ENCODE data around the gene HERC3.

DNA sequence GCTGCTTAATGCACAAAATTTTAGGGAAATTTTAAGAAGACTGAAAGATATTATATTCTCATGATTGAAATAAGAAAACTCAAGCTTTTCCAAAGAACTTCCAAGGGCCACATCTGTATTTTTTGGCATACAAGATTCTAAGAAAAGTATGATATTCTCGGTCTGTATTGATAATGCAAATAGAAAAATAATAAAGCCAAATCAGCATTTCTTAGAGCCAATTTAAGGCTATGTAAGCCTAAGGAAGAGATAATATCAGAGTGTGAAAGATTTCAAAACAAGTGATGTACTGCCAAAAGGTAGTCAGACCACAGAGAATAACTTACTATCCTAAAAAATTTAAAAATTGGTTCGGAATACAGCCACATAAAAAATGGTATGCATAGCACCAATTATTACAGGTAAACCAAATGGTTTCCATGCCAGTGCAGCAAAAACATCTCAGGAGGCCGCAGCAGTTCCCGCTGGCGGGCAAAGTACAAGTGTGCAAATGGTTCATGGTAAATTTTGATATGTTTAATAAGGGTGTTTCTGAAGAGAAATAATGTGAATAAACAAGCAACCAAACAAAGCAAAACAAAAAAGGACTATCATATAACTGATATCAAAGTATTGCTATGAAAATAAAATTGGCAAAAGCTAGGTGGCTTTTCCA is 140.6 kb downstream of the HERC3 start:
- TF ChIP-seq, protein P1, sequence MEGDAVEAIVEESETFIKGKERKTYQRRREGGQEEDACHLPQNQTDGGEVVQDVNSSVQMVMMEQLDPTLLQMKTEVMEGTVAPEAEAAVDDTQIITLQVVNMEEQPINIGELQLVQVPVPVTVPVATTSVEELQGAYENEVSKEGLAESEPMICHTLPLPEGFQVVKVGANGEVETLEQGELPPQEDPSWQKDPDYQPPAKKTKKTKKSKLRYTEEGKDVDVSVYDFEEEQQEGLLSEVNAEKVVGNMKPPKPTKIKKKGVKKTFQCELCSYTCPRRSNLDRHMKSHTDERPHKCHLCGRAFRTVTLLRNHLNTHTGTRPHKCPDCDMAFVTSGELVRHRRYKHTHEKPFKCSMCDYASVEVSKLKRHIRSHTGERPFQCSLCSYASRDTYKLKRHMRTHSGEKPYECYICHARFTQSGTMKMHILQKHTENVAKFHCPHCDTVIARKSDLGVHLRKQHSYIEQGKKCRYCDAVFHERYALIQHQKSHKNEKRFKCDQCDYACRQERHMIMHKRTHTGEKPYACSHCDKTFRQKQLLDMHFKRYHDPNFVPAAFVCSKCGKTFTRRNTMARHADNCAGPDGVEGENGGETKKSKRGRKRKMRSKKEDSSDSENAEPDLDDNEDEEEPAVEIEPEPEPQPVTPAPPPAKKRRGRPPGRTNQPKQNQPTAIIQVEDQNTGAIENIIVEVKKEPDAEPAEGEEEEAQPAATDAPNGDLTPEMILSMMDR (IDR thresholded peaks at IDR 0.05), result no peak
- no peak for TF ChIP-seq POLR2A (IDR thresholded peaks at IDR 0.05)

Data from testis (tissue), 2 donors.